SK-N-SH (cell line): ENCODE results near the gene EIF2D. TPM values are rescaled to one million over a fixed set of nuclear protein-coding genes. Genes with fewer than 3 reads are reported as not detected.

Experiments
- CTCF ChIA-PET: fragments of 300-600, 350-600 bp; formaldehyde crosslinking; extraction: SDS; loops from one replicate; lab custom pipeline; 2021; lab: Yijun Ruan, JAX
- POLR2A ChIA-PET: fragments of 350-600 bp; sonication (Branson Sonifier 250); formaldehyde crosslinking; extraction: SDS; loops from one replicate; lab custom pipeline; 2020; ENCODE audit warnings: antibody characterized with exemption, inconsistent platforms; lab: Yijun Ruan, JAX
- DNase-seq: peaks from one replicate; pipeline ENCODE4 v3.0.0; 2012
- H2AFZ ChIP-seq: fragments of 200-600 bp; sonication (generic); 2 replicates; pipeline ENCODE4 v1.8.1; 2016; ENCODE audit warnings: antibody characterized with exemption, mild to moderate bottlenecking, low read depth
- H3F3A ChIP-seq: fragments of 200-600 bp; sonication (generic); replicated peaks from 2 replicates; pipeline ENCODE3; 2016; ENCODE audit warnings: antibody characterized with exemption, mild to moderate bottlenecking; ENCODE audit not compliant: insufficient read depth
- H3K27ac ChIP-seq, 2 experiments: fragments of 200-500 bp in 1 of 2; fragments of 200-600 bp in 1 of 2; sonication (Bioruptor generic) in 1 of 2; sonication (generic), shearing (Covaris generic) in 1 of 2; 2 replicates each; pipeline versions ENCODE4 v1.5.1 to v1.6.1; 2014 to 2016; ENCODE audit warnings: low read depth in 2 of 2, inconsistent platforms in 1 of 2, low read length in 1 of 2, mild to moderate bottlenecking in 1 of 2, mixed read lengths in 1 of 2
- H3K27me3 ChIP-seq: fragments of 200-600 bp; sonication (generic), shearing (Covaris generic); 2 replicates; pipeline ENCODE4 v1.6.1; 2016; ENCODE audit warnings: mixed run types; ENCODE audit not compliant: insufficient read depth
- H3K36me3 ChIP-seq, 2 experiments: fragments of 200-500 bp in 1 of 2; fragments of 200-600 bp in 1 of 2; sonication (Bioruptor generic) in 1 of 2; sonication (generic) in 1 of 2; replicated peaks in 1 of 2; 2 replicates each; pipeline versions ENCODE3 to v1.5.1; 2014 to 2016; ENCODE audit warnings: low read length in 1 of 2, mild to moderate bottlenecking in 1 of 2; ENCODE audit not compliant: insufficient read depth in 2 of 2, control insufficient read depth in 1 of 2
- H3K4me1 ChIP-seq, 2 experiments: fragments of 200-500 bp in 1 of 2; fragments of 200-600 bp in 1 of 2; sonication (Bioruptor generic) in 1 of 2; sonication (generic), shearing (Covaris generic) in 1 of 2; 2 replicates each; pipeline versions ENCODE4 v1.5.1 to v1.6.1; 2014 to 2016; ENCODE audit warnings: low read depth in 1 of 2, low read length in 1 of 2, mixed run types in 1 of 2; ENCODE audit not compliant: insufficient read depth in 2 of 2, control insufficient read depth in 1 of 2
- H3K4me2 ChIP-seq: fragments of 200-600 bp; sonication (generic), shearing (Covaris generic); 2 replicates; pipeline ENCODE4 v1.6.1; 2017; ENCODE audit warnings: mixed run types
- H3K4me3 ChIP-seq, 2 experiments: fragments of 200-500 bp in 1 of 2; fragments of 200-600 bp in 1 of 2; sonication (Bioruptor generic) in 1 of 2; sonication (generic), shearing (Covaris generic) in 1 of 2; 2 replicates each; pipeline versions ENCODE4 v1.5.1 to v1.8.1; 2014 to 2016; ENCODE audit warnings: low read depth in 2 of 2, inconsistent platforms in 1 of 2, low read length in 1 of 2, mild to moderate bottlenecking in 1 of 2, mixed read lengths in 1 of 2, moderate library complexity in 1 of 2
- H3K79me2 ChIP-seq: fragments of 200-600 bp; sonication (generic); 2 replicates; pipeline ENCODE4 v1.8.1; 2017; ENCODE audit warnings: mild to moderate bottlenecking; ENCODE audit not compliant: insufficient read depth
- H3K9ac ChIP-seq: fragments of 200-600 bp; sonication (generic); 2 replicates; pipeline ENCODE4 v1.6.1; 2017; ENCODE audit warnings: mixed run types
- H3K9me2 ChIP-seq: fragments of 200-600 bp; sonication (generic); 2 replicates; pipeline ENCODE4 v1.6.1; 2017; ENCODE audit warnings: mixed run types
- H3K9me3 ChIP-seq: fragments of 200-600 bp; sonication (generic); 2 replicates; pipeline ENCODE4 v1.6.1; 2017; ENCODE audit warnings: mixed run types, mild to moderate bottlenecking, moderate library complexity
- H4K20me1 ChIP-seq: fragments of 200-600 bp; sonication (generic); 2 replicates; pipeline ENCODE4 v1.6.1; 2017; ENCODE audit warnings: mild to moderate bottlenecking, mixed run types; ENCODE audit not compliant: insufficient read depth
- FOSL2 ChIP-seq: IDR thresholded peaks from 2 replicates; pipeline ENCODE4 v1.4.0; 2012; ENCODE audit warnings: low read depth, mild to moderate bottlenecking, moderate library complexity, borderline replicate concordance
- IRF3 ChIP-seq: fragments of 150-350 bp; IDR thresholded peaks from 2 replicates; pipeline ENCODE4 v1.6.1; 2016; ENCODE audit warnings: mild to moderate bottlenecking, low read depth, low read length
- MAX ChIP-seq: IDR thresholded peaks from 2 replicates; pipeline ENCODE4 v1.4.0; 2012; ENCODE audit warnings: low read depth
- RAD21 ChIP-seq: IDR thresholded peaks from 2 replicates; pipeline ENCODE4 v1.6.1; 2012; ENCODE audit warnings: mild to moderate bottlenecking, low read length
- REST ChIP-seq: IDR thresholded peaks from 2 replicates; pipeline ENCODE4 v1.6.1; 2012; ENCODE audit warnings: mild to moderate bottlenecking, low read depth, low read length, moderate library complexity
- RXRA ChIP-seq: IDR thresholded peaks from 2 replicates; pipeline ENCODE4 v1.4.0; 2012; ENCODE audit warnings: low read depth, mild to moderate bottlenecking, borderline replicate concordance
- TEAD4 ChIP-seq: IDR thresholded peaks from 2 replicates; pipeline ENCODE4 v1.4.0; 2012; ENCODE audit warnings: mild to moderate bottlenecking, borderline replicate concordance; ENCODE audit not compliant: insufficient read depth
- whole genome bisulfite sequencing: methylation state at CpG from one replicate; pipeline ENCODE4 v1.1.6; 2017; ENCODE audit warnings: low lambda C conversion rate; 5-methylcytosine and 5-hydroxymethylcytosine counted together
- polyA plus RNA-seq, 3 experiments: library from polyadenylated mRNA; depleted of rRNA; stranded (reverse); fragments of >200 nt; gene quantifications; 2 replicates each; pipeline ENCODE4 v1.2.3, GENCODE V29; 2012

Gene EIF2D
- polyA plus RNA-seq, 1 of the 3 experiments (the other 2 are of a cell fraction), result 59.5 TPM

- no peaks in the 10 kb centered on the region for H4K20me1 ChIP-seq
- TF ChIP-seq IRF3 (no peak), REST (no peak), RAD21 (no peak), FOSL2 (no peak), TEAD4 (no peak), RXRA (no peak), MAX (no peak)
- TF ChIP-seq, all 33 proteins: peak for 0
- Histone ChIP-seq H3K4me1 (peaks cover 0 to 11% of the 10 kb centered on the region in 2 experiments; a peak in 1 of 4 replicates), H3K4me2 (no peak overlapping the region), H2AFZ (no peak overlapping the region), H3K9me3 (no peaks in the 10 kb centered on the region), H3F3A (peaks cover 6% of the 10 kb centered on the region), H3K27me3 (no peaks in the 10 kb centered on the region), H3K9me2 (no peaks in the 10 kb centered on the region), H3K79me2 (no peaks in the 10 kb centered on the region), H3K27ac (no peak overlapping the region), H3K4me3 (no peak overlapping the region), H3K36me3 (peaks cover 3 to 21% of the 10 kb centered on the region in 2 experiments), H3K9ac (no peak overlapping the region)
- ChIA-PET CTCF (interaction anchor here (1.1 to 5.6 kb wide), 2 partner anchors 11 to 72 kb away, joined by 3 to 46 read pairs; no protein-coding TSS in a partner anchor), POLR2A (no interaction called here)
- no peak for DNase-seq
- 97% methylated on average over 7 of the region's 7 CpGs for WGBS
Observed at GRCh38 chr1:206653715-206654459, 41.6 kb upstream of the EIF2D start.
